Measurements from ENCODE around the gene IRS1.

The IRS1 gene

GRCh38 chr2:226717719-226718118 is 81.9 kb downstream of the IRS1 start:
- no peak overlapping the region for H3K9ac ChIP-seq (ENCODE audit: insufficient read length, low read depth)
- no peaks in the 10 kb centered on the region for H3K9me3 ChIP-seq (ENCODE audit: insufficient read depth, low read length)
- H3K27me3 ChIP-seq (ENCODE audit: insufficient read depth, insufficient read length): no peaks in the 10 kb centered on the region
- TF ChIP-seq YY1 (IDR thresholded peaks at IDR 0.05; ENCODE audit: insufficient read depth, insufficient read length) (no peak), ZNF274 (IDR thresholded peaks at IDR 0.05; ENCODE audit: low read depth, low read length) (no peak), SUZ12 (IDR thresholded peaks at IDR 0.05; ENCODE audit: extremely low read depth, insufficient read depth, insufficient read length) (no peak)
- H3K36me3 ChIP-seq (ENCODE audit: insufficient read depth, insufficient read length, low read length): no peaks in the 10 kb centered on the region
- H3K4me3 ChIP-seq (ENCODE audit: insufficient read length, low read depth): no peak overlapping the region
- no peaks in the 10 kb centered on the region for H3K4me1 ChIP-seq (ENCODE audit: insufficient read depth, insufficient read length)
- no peak for DNase-seq (ENCODE audit: low read depth, low spot score)

DNA sequence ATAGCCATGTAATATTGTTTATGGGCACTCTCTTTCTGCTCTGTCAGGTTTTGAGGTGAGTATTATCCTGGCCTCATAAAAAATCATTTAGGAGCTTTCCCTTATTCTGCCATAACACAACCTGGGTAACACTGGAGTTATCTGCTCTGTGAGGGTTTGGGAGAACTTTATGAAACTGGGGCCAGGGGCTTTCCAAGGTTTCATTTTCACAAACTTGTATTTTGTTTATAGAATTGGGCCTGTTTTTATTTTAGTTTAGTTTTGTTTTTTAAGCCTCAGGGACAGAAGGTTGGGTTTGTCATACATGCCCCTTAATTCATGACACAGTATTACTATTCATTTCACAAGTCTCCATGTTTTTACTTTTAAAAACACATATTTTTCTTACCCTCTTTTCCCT is 83.5 kb downstream of the IRS1 start:
- H3K36me3 ChIP-seq (ENCODE audit: insufficient read depth, insufficient read length, low read length): no peaks in the 10 kb centered on the region
- no peak for TF ChIP-seq SUZ12 (IDR thresholded peaks at IDR 0.05; ENCODE audit: extremely low read depth, insufficient read depth, insufficient read length)
- TF ChIP-seq ZNF274 (IDR thresholded peaks at IDR 0.05; ENCODE audit: low read depth, low read length): no peak
- no peak for TF ChIP-seq YY1 (IDR thresholded peaks at IDR 0.05; ENCODE audit: insufficient read depth, insufficient read length)
- no peaks in the 10 kb centered on the region for H3K9me3 ChIP-seq (ENCODE audit: insufficient read depth, low read length)
- H3K4me3 ChIP-seq (ENCODE audit: insufficient read length, low read depth): no peak overlapping the region
- H3K9ac ChIP-seq (ENCODE audit: insufficient read length, low read depth): no peak overlapping the region
- no peaks in the 10 kb centered on the region for H3K27me3 ChIP-seq (ENCODE audit: insufficient read depth, insufficient read length)
- no peak for DNase-seq (ENCODE audit: low read depth, low spot score)
- no peaks in the 10 kb centered on the region for H3K4me1 ChIP-seq (ENCODE audit: insufficient read depth, insufficient read length)

GRCh38 chr2:226715347-226715990 is 84.2 kb downstream of the IRS1 start:
- no peak overlapping the region for H3K4me3 ChIP-seq (ENCODE audit: insufficient read length, low read depth)
- no peaks in the 10 kb centered on the region for H3K9me3 ChIP-seq (ENCODE audit: insufficient read depth, low read length)
- H3K4me1 ChIP-seq (ENCODE audit: insufficient read depth, insufficient read length): no peaks in the 10 kb centered on the region
- no peaks in the 10 kb centered on the region for H3K36me3 ChIP-seq (ENCODE audit: insufficient read depth, insufficient read length, low read length)
- TF ChIP-seq ZNF274 (IDR thresholded peaks at IDR 0.05; ENCODE audit: low read depth, low read length): no peak
- no peak for TF ChIP-seq YY1 (IDR thresholded peaks at IDR 0.05; ENCODE audit: insufficient read depth, insufficient read length)
- no peak for TF ChIP-seq SUZ12 (IDR thresholded peaks at IDR 0.05; ENCODE audit: extremely low read depth, insufficient read depth, insufficient read length)
- DNase-seq (ENCODE audit: low read depth, low spot score): no peak
- no peak overlapping the region for H3K9ac ChIP-seq (ENCODE audit: insufficient read length, low read depth)
- H3K27me3 ChIP-seq (ENCODE audit: insufficient read depth, insufficient read length): no peaks in the 10 kb centered on the region

DNA sequence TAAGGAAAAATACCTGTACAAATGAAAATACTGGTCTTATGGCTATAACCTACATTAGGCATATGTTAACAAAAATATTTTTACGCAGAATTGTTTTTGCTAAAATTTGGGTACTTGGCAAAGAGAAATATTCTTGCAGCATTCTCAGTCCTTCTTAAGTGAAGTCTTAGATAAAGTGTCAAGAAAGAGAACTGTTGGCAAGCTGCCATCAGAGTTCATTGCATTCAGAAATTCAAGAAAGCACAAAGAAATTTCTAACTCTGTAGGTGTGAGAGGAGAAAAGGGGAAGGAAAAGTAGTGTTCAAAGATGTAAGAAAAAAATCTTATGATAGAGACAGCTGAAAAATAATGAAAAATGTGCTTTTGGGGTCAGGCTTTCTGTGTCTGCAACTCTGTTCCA is 86.7 kb downstream of the IRS1 start:
- DNase-seq (ENCODE audit: low read depth, low spot score): no peak
- Histone ChIP-seq H3K9me3 (ENCODE audit: insufficient read depth, low read length) (no peaks in the 10 kb centered on the region), H3K27me3 (ENCODE audit: insufficient read depth, insufficient read length) (no peaks in the 10 kb centered on the region), H3K4me3 (ENCODE audit: insufficient read length, low read depth) (no peak overlapping the region), H3K4me1 (ENCODE audit: insufficient read depth, insufficient read length) (no peaks in the 10 kb centered on the region), H3K9ac (ENCODE audit: insufficient read length, low read depth) (no peak overlapping the region), H3K36me3 (ENCODE audit: insufficient read depth, insufficient read length, low read length) (no peaks in the 10 kb centered on the region)
- TF ChIP-seq SUZ12 (IDR thresholded peaks at IDR 0.05; ENCODE audit: extremely low read depth, insufficient read depth, insufficient read length) (no peak), YY1 (IDR thresholded peaks at IDR 0.05; ENCODE audit: insufficient read depth, insufficient read length) (no peak), ZNF274 (IDR thresholded peaks at IDR 0.05; ENCODE audit: low read depth, low read length) (no peak)

- TF ChIP-seq ZNF274 (IDR thresholded peaks at IDR 0.05; ENCODE audit: low read depth, low read length) (no peak), SUZ12 (IDR thresholded peaks at IDR 0.05; ENCODE audit: extremely low read depth, insufficient read depth, insufficient read length) (no peak), YY1 (IDR thresholded peaks at IDR 0.05; ENCODE audit: insufficient read depth, insufficient read length) (no peak)
- no peak overlapping the region for H3K9ac ChIP-seq (ENCODE audit: insufficient read length, low read depth)
- H3K36me3 ChIP-seq (ENCODE audit: insufficient read depth, insufficient read length, low read length): no peaks in the 10 kb centered on the region
- no peak for DNase-seq (ENCODE audit: low read depth, low spot score)
- no peak overlapping the region for H3K4me3 ChIP-seq (ENCODE audit: insufficient read length, low read depth)
- H3K4me1 ChIP-seq (ENCODE audit: insufficient read depth, insufficient read length): no peaks in the 10 kb centered on the region
- H3K9me3 ChIP-seq (ENCODE audit: insufficient read depth, low read length): no peaks in the 10 kb centered on the region
- H3K27me3 ChIP-seq (ENCODE audit: insufficient read depth, insufficient read length): no peaks in the 10 kb centered on the region
These were observed 87.9 kb downstream of the IRS1 start for GRCh38 chr2:226711606-226712296.

DNA sequence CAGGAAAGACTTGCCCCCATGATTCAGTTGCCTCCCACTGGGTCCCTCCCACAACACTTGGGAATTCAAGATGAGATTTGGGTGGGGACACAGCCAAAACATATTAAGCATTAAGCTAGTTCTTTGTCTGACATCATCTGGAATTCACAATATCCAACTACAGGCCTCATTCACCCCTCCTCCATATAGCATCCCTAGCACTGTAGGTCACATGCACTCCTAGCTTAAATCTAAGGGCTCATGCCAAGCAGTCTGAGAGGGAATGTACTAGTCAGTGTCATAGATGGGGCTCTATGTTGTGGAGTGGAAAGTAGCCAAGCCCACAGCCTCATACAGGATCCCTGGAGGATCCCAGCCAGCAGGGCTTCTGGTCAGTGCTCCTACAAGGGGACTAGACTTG is 92.1 kb downstream of the IRS1 start:
- Histone ChIP-seq H3K9ac (ENCODE audit: insufficient read length, low read depth) (no peak overlapping the region), H3K27me3 (ENCODE audit: insufficient read depth, insufficient read length) (no peaks in the 10 kb centered on the region), H3K36me3 (ENCODE audit: insufficient read depth, insufficient read length, low read length) (no peaks in the 10 kb centered on the region), H3K9me3 (ENCODE audit: insufficient read depth, low read length) (no peaks in the 10 kb centered on the region), H3K4me1 (ENCODE audit: insufficient read depth, insufficient read length) (no peaks in the 10 kb centered on the region), H3K4me3 (ENCODE audit: insufficient read length, low read depth) (no peak overlapping the region)
- no peak for DNase-seq (ENCODE audit: low read depth, low spot score)
- no peak for TF ChIP-seq SUZ12 (IDR thresholded peaks at IDR 0.05; ENCODE audit: extremely low read depth, insufficient read depth, insufficient read length)
- no peak for TF ChIP-seq YY1 (IDR thresholded peaks at IDR 0.05; ENCODE audit: insufficient read depth, insufficient read length)
- TF ChIP-seq ZNF274 (IDR thresholded peaks at IDR 0.05; ENCODE audit: low read depth, low read length): no peak

GRCh38 chr2:226705965-226706364 is 93.7 kb downstream of the IRS1 start:
- Histone ChIP-seq H3K9me3 (ENCODE audit: insufficient read depth, low read length) (no peaks in the 10 kb centered on the region), H3K4me3 (ENCODE audit: insufficient read length, low read depth) (no peak overlapping the region), H3K36me3 (ENCODE audit: insufficient read depth, insufficient read length, low read length) (no peaks in the 10 kb centered on the region), H3K27me3 (ENCODE audit: insufficient read depth, insufficient read length) (no peaks in the 10 kb centered on the region), H3K9ac (ENCODE audit: insufficient read length, low read depth) (no peak overlapping the region), H3K4me1 (ENCODE audit: insufficient read depth, insufficient read length) (no peaks in the 10 kb centered on the region)
- no peak for DNase-seq (ENCODE audit: low read depth, low spot score)
- TF ChIP-seq ZNF274 (IDR thresholded peaks at IDR 0.05; ENCODE audit: low read depth, low read length) (no peak), YY1 (IDR thresholded peaks at IDR 0.05; ENCODE audit: insufficient read depth, insufficient read length) (no peak), SUZ12 (IDR thresholded peaks at IDR 0.05; ENCODE audit: extremely low read depth, insufficient read depth, insufficient read length) (no peak)
